GM12878 (cell line): Measurements from ENCODE around the gene RAD23B. TPM values are rescaled to one million over a fixed set of nuclear protein-coding genes. Genes with fewer than 3 reads are reported as not detected.

ENCODE experiments used
- ATAC-seq: fragments of 200-7000 bp; cut with Tn5 transposase; 3 replicates; pipeline ENCODE4 v1.9.1; 2020; ENCODE audit warnings: mild to moderate bottlenecking, moderate library complexity
- BruUV-seq: library from RNA; stranded (reverse); fragments of 400-500 nt; replicated peaks from 2 replicates; lab custom pipeline; 2021; lab: Mats Ljungman, UMichigan
- CTCF ChIA-PET: fragments of 300-600 bp; sonication (Branson Sonifier 250); formaldehyde crosslinking; extraction: SDS; loops from one replicate; lab custom pipeline; 2021; ENCODE audit warnings: inconsistent platforms; lab: Yijun Ruan, JAX
- POLR2A ChIA-PET: fragments of 350-600 bp; formaldehyde crosslinking; extraction: SDS; loops from one replicate; lab custom pipeline; 2021; ENCODE audit warnings: inconsistent platforms; lab: Charles Lee
- RAD21 ChIA-PET: fragments of 300-600 bp; sonication (Branson Sonifier 250); formaldehyde crosslinking; loops from one replicate; lab custom pipeline; 2023; ENCODE audit warnings: antibody characterized with exemption; ENCODE audit not compliant: unreplicated experiment; lab: Charles Lee
- SMC1A ChIA-PET: fragments of 300-600 bp; sonication (Branson Sonifier 250); formaldehyde crosslinking; loops from one replicate; lab custom pipeline; 2023; ENCODE audit not compliant: unreplicated experiment, uncharacterized antibody; lab: Charles Lee
- DNase-seq: peaks from one replicate; pipeline ENCODE4 v3.0.0-alpha.2; 2011; ENCODE audit warnings: low read depth, low spot score
- FAIRE-seq: peaks from 3 replicates; lab custom pipeline; 2011; peaks lifted over from hg19 to GRCh38; lab: Jason Lieb, UNC
- H2AFZ ChIP-seq: 2 replicates; pipeline ENCODE4 v1.6.0; 2011; ENCODE audit warnings: low read depth, low read length, control low read depth; ENCODE audit not compliant: control insufficient read depth
- H3K27ac ChIP-seq: 2 replicates; pipeline ENCODE4 v1.5.1; 2011; ENCODE audit warnings: control low read depth; ENCODE audit not compliant: control insufficient read depth, insufficient read depth
- H3K27me3 ChIP-seq, 2 experiments: replicated peaks in 1 of 2; 2 replicates each; pipeline versions ENCODE4 v1.6.0 to v1.6.1; 2011; ENCODE audit warnings: low read length in 1 of 2; ENCODE audit not compliant: control insufficient read depth in 2 of 2, insufficient read depth in 2 of 2
- H3K36me3 ChIP-seq, 2 experiments: 2 replicates each; pipeline ENCODE4 v1.5.1; 2011; ENCODE audit warnings: low read length in 1 of 2; ENCODE audit not compliant: control insufficient read depth in 2 of 2, insufficient read depth in 2 of 2
- H3K4me1 ChIP-seq: 2 replicates; pipeline ENCODE4 v1.6.1; 2011; ENCODE audit warnings: mild to moderate bottlenecking, low read length, moderate library complexity, mixed read lengths; ENCODE audit not compliant: control insufficient read depth, insufficient read depth
- H3K4me2 ChIP-seq: 2 replicates; pipeline ENCODE4 v1.6.0; 2011; ENCODE audit warnings: control low read depth; ENCODE audit not compliant: control insufficient read depth, insufficient read depth
- H3K4me3 ChIP-seq: fragments of 200-600 bp; sonication (generic); 2 replicates; pipeline ENCODE4 v1.5.1; 2016
- H3K79me2 ChIP-seq: 2 replicates; pipeline ENCODE4 v1.6.0; 2011; ENCODE audit warnings: low read length; ENCODE audit not compliant: control insufficient read depth, insufficient read depth
- H3K9ac ChIP-seq: 2 replicates; pipeline ENCODE4 v1.8.0; 2011; ENCODE audit warnings: low read length, control low read depth, mixed read lengths; ENCODE audit not compliant: control insufficient read depth, insufficient read depth
- H3K9me3 ChIP-seq: replicated peaks from 3 replicates; pipeline ENCODE4 v1.5.1; 2011; ENCODE audit warnings: mild to moderate bottlenecking, low read length; ENCODE audit not compliant: control insufficient read depth, insufficient read depth
- H4K20me1 ChIP-seq: 2 replicates; pipeline ENCODE4 v1.6.0; 2011; ENCODE audit not compliant: control insufficient read depth, insufficient read depth
- BCL11A ChIP-seq: IDR thresholded peaks from 2 replicates; pipeline ENCODE4 v1.6.1; 2011; ENCODE audit warnings: low read depth, low read length
- FOXK2 ChIP-seq: fragments of 450-650 bp; IDR thresholded peaks from 2 replicates; pipeline ENCODE4 v1.6.1; 2017; ENCODE audit warnings: mild to moderate bottlenecking, moderate library complexity
- HDGF ChIP-seq: fragments of 450-650 bp; IDR thresholded peaks from 2 replicates; pipeline ENCODE4 v1.6.1; 2016; ENCODE audit warnings: antibody characterized with exemption
- IKZF1 ChIP-seq: fragments of 450-650 bp; conservative IDR thresholded peaks from 2 replicates; pipeline ENCODE4 v1.6.1; 2017; ENCODE audit warnings: antibody characterized with exemption, mild to moderate bottlenecking
- IRF3 ChIP-seq: fragments of 450-650 bp; IDR thresholded peaks from 2 replicates; pipeline ENCODE4 v1.6.1; 2014; ENCODE audit warnings: mild to moderate bottlenecking
- JUND ChIP-seq: IDR thresholded peaks from 2 replicates; pipeline ENCODE4 v1.6.1; 2012; ENCODE audit warnings: low read depth, mild to moderate bottlenecking, low read length, improper control_type of control experiment, moderate library complexity
- PAX8 ChIP-seq: fragments of 450-650 bp; IDR thresholded peaks from 2 replicates; pipeline ENCODE4 v1.6.1; 2017; ENCODE audit warnings: mild to moderate bottlenecking, moderate library complexity
- PKNOX1 ChIP-seq: fragments of 450-650 bp; IDR thresholded peaks from 2 replicates; pipeline ENCODE4 v1.6.1; 2016; ENCODE audit warnings: mild to moderate bottlenecking
- PML ChIP-seq: IDR thresholded peaks from 2 replicates; pipeline ENCODE4 v1.6.1; 2012; ENCODE audit warnings: low read length, inconsistent platforms
- POLR2AphosphoS2 ChIP-seq: IDR thresholded peaks from 2 replicates; pipeline ENCODE4 v1.6.1; 2011; ENCODE audit warnings: low read depth, mild to moderate bottlenecking, low read length, improper control_type of control experiment, moderate library complexity
- RELA ChIP-seq: fragments of 450-650 bp; IDR thresholded peaks from 2 replicates; pipeline ENCODE4 v1.8.0; 2014; ENCODE audit warnings: borderline replicate concordance; ENCODE audit not compliant: partially characterized antibody
- RFX5 ChIP-seq: IDR thresholded peaks from 2 replicates; pipeline ENCODE4 v1.6.1; 2011; ENCODE audit warnings: low read depth, low read length, improper control_type of control experiment
- SMAD1 ChIP-seq: fragments of 450-650 bp; IDR thresholded peaks from 2 replicates; pipeline ENCODE4 v1.6.1; 2018; ENCODE audit warnings: mild to moderate bottlenecking, low read depth; ENCODE audit not compliant: partially characterized antibody
- SMC3 ChIP-seq: IDR thresholded peaks from 2 replicates; pipeline ENCODE4 v1.6.1; 2011; ENCODE audit warnings: low read length, improper control_type of control experiment, borderline replicate concordance
- SP1 ChIP-seq: IDR thresholded peaks from one replicate; pipeline ENCODE4 v1.6.1; 2011; ENCODE audit warnings: low read depth, low read length
- SPI1 ChIP-seq: IDR thresholded peaks from 2 replicates; pipeline ENCODE4 v1.6.1; 2011; ENCODE audit warnings: low read depth, mild to moderate bottlenecking, low read length, moderate library complexity, borderline replicate concordance; ENCODE audit not compliant: insufficient read depth
- ZNF274 ChIP-seq: IDR thresholded peaks from one replicate; pipeline ENCODE4 v1.8.0; 2011; ENCODE audit not compliant: insufficient read length, insufficient read depth
- WGBS: methylation state at CpG from one replicate; pipeline ENCODE4 v1.1.6; 2016; ENCODE audit warnings: low lambda C conversion rate; ENCODE audit not compliant: insufficient replicate concordance, insufficient coverage; ENCODE audit errors: missing lambda C conversion rate; 5-methylcytosine and 5-hydroxymethylcytosine counted together
- in situ Hi-C: fragments of 300-500 bp; cut with MboI; formaldehyde crosslinking; loops from 9 replicates; pipeline ENCODE4 v1.14.3; 2018; ENCODE audit warnings: mixed read lengths
- intact Hi-C: fragments of 100-400 bp; cut with micrococcal nuclease; formaldehyde crosslinking; loops from one replicate; pipeline ENCODE4 v1.14.2; 2022; ENCODE audit not compliant: unreplicated experiment
- polyA plus RNA-seq, 11 experiments: library from polyadenylated mRNA; depleted of rRNA in 4 of 11; unstranded in 6 of 11; stranded (reverse) in 5 of 11; fragments of >200 nt; fragmentation: Nextera tagmentation in 4 of 11; fragmentation: Illumina TruSeq in 1 of 11; extraction: Ambion mirVana in 4 of 11; extraction: Trizol in 1 of 11; gene quantifications; 1 replicate in 1 of 11; 2 replicates in 10 of 11; pipeline versions ENCODE4 v1.2.1 to v1.2.3, GENCODE V29; 2011 to 2016; ENCODE audit warnings: inconsistent platforms in 2 of 11, missing spikeins in 2 of 11, low read depth in 1 of 11
- total RNA-seq, 4 experiments: library from RNA; depleted of rRNA in 3 of 4; stranded (reverse); fragments of >200 nt in 3 of 4; fragmentation: Illumina TruSeq in 1 of 4; extraction: Trizol in 1 of 4; gene quantifications; 2 replicates each; pipeline versions ENCODE4 v1.2.1 to v1.2.3, GENCODE V29; 2013 to 2021

The RAD23B gene
- total and polyA plus RNA-seq, 10 of the 15 experiments (the other 5 are each of a cell fraction or from before 2014, with no cell fraction given): 10.3 to 256 (median 54.6) TPM

GRCh38 chr9:107330420-107330819 lies 47.3 kb downstream of the RAD23B start:
- RAD21 ChIA-PET: no interaction called here
- no peak overlapping the region for H3K9ac ChIP-seq
- no peak overlapping the region for H3K4me2 ChIP-seq
- no peak for ATAC-seq
- H3K9me3 ChIP-seq: peaks cover 5% of the 10 kb centered on the region; the same call in 2 of the 3 replicates
- in situ Hi-C loops: no loop called here
- no peak overlapping the region for H2AFZ ChIP-seq
- intact Hi-C loops: no loop called here
- no peak for DNase-seq
- TF ChIP-seq IRF3: no peak
- no peak for TF ChIP-seq PML
- TF ChIP-seq POLR2AphosphoS2: no peak
- no peak for TF ChIP-seq SP1
- no peak for TF ChIP-seq PAX8
- no peak for TF ChIP-seq BCL11A
- TF ChIP-seq SMC3: no peak
- no peak for TF ChIP-seq HDGF
- no peak for TF ChIP-seq SMAD1
- no peak for TF ChIP-seq PKNOX1
- no peak for TF ChIP-seq JUND
- no peak for TF ChIP-seq ZNF274
- TF ChIP-seq RELA: no peak
- TF ChIP-seq SPI1: no peak
- no peak for TF ChIP-seq IKZF1
- no peak for TF ChIP-seq FOXK2
- TF ChIP-seq RFX5: no peak
- TF ChIP-seq, all 136 proteins: peak for 0
- Histone ChIP-seq H3K79me2 (peaks cover 6% of the 10 kb centered on the region), H3K4me1 (no peaks in the 10 kb centered on the region), H3K27me3 (no peaks in the 10 kb centered on the region), H3K4me3 (no peak overlapping the region), H3K27ac (no peak overlapping the region), H3K36me3 (peaks cover 6 to 47% of the 10 kb centered on the region in 2 experiments), H4K20me1 (no peaks in the 10 kb centered on the region)
- 0% methylated on average over 2 of the region's 2 CpGs for WGBS
- no peak for FAIRE-seq
- POLR2A ChIA-PET: no interaction called here
- CTCF ChIA-PET: interaction anchor here (4.6 kb wide), 1 partner anchor 11 kb away, joined by 37 read pairs; no protein-coding TSS in a partner anchor
- TSS peak; percentile 32 for BruUV-seq
- SMC1A ChIA-PET: interaction anchor here (0.9 kb wide), 1 partner anchor 14 kb away, joined by 3 read pairs; no protein-coding TSS in a partner anchor
